Hematopoietic multipotent progenitor cell treated with erythropoietin and hydrocortisone succinate and interleukin-3 and kit ligand, for 4 days (in vitro differentiated cells): ENCODE measurements around the gene PAOX.
A peak's percentile ranks its signal among the peaks of the same experiment; 100 is the strongest.

Experiments used
- DNase-seq: peaks from one replicate; pipeline ENCODE4 v3.0.0-alpha.2; 2015

Gene PAOX

GRCh38 chr10:133388236-133388972 is 9.3 kb downstream of the PAOX start:
- DNase-seq: peak; percentile 64

- DNase-seq: peak; percentile 57
Measured at GRCh38 chr10:133388973-133389818, 10.1 kb downstream of the PAOX start.

- no peak for DNase-seq
Measured at GRCh38 chr10:133390597-133391248, 11.7 kb downstream of the PAOX start.

- no peak for DNase-seq
Measured at GRCh38 chr10:133391249-133391635, 12.2 kb downstream of the PAOX start.

GRCh38 chr10:133391761-133392518 is 12.9 kb downstream of the PAOX start:
- DNase-seq: no peak

GRCh38 chr10:133393401-133394063 is 14.5 kb downstream of the PAOX start:
- DNase-seq: no peak

- DNase-seq: peak; percentile 97
Measured at GRCh38 chr10:133394064-133394663, 15.1 kb downstream of the PAOX start, which contains the start of gene MTG1. Gene MTG1 (plus strand): TSS chr10:133394157. CDS start chr10:133394221, 64 bp downstream.

GRCh38 chr10:133394801-133395221 is 15.7 kb downstream of the PAOX start:
- DNase-seq: peak; percentile 40

GRCh38 chr10:133396035-133396624 is 17.1 kb downstream of the PAOX start:
- DNase-seq: no peak

- no peak for DNase-seq
Measured at GRCh38 chr10:133397938-133398337, 18.9 kb downstream of the PAOX start.

GRCh38 chr10:133399123-133399601 is 20.1 kb downstream of the PAOX start:
- DNase-seq: no peak

- DNase-seq: no peak
Measured at GRCh38 chr10:133400624-133401424, 21.8 kb downstream of the PAOX start.

- DNase-seq: no peak
Measured at GRCh38 chr10:133401500-133401899, 22.4 kb downstream of the PAOX start.

- no peak for DNase-seq
Measured at GRCh38 chr10:133401981-133402725, 23.1 kb downstream of the PAOX start.

GRCh38 chr10:133403359-133403758 is 24.3 kb downstream of the PAOX start:
- no peak for DNase-seq

GRCh38 chr10:133403784-133404183 is 24.7 kb downstream of the PAOX start:
- DNase-seq: no peak

GRCh38 chr10:133405272-133405671 is 26.2 kb downstream of the PAOX start:
- no peak for DNase-seq

- DNase-seq: no peak
Measured at GRCh38 chr10:133405844-133406527, 26.9 kb downstream of the PAOX start.
